HCT116 (cell line): ENCODE data around the gene SPSB3. TPM values are rescaled to one million over a fixed set of nuclear protein-coding genes. Genes with fewer than 3 reads are reported as not detected.

Experiments used
- ATAC-seq: fragments of 200-7000 bp; cut with Tn5 transposase; 2 replicates; pipeline ENCODE4 v1.9.1; 2020; ENCODE audit warnings: mild to moderate bottlenecking, moderate library complexity
- BruUV-seq: library from RNA; stranded (reverse); fragments of 400-500 nt; replicated peaks from 2 replicates; lab custom pipeline; 2021; lab: Mats Ljungman, UMichigan
- CTCF ChIA-PET: fragments of 300-600 bp; sonication (Branson Sonifier 250); formaldehyde crosslinking; loops from one replicate; lab custom pipeline; 2021; ENCODE audit warnings: antibody characterized with exemption; lab: Charles Lee
- POLR2A ChIA-PET: fragments of 300-600, 350-600 bp; sonication (Branson Sonifier 250); formaldehyde crosslinking; loops from one replicate; lab custom pipeline; 2021; ENCODE audit warnings: antibody characterized with exemption; lab: Charles Lee
- RAD21 ChIA-PET, 2 experiments: fragments of 300-600 bp; sonication (Branson Sonifier 250); formaldehyde crosslinking; loops; one replicate each; lab custom pipeline; 2023; ENCODE audit warnings: low total read pairs in 2 of 2; ENCODE audit not compliant: uncharacterized antibody in 2 of 2, unreplicated experiment in 2 of 2, low non-redundant PET in 1 of 2; lab: Charles Lee
- DNase-seq: peaks from one replicate; pipeline ENCODE4 v3.0.0-alpha.2; 2010; ENCODE audit warnings: low read depth, low spot score
- H2AFZ ChIP-seq: fragments of 200-600 bp; shearing (Covaris generic), sonication (generic); 2 replicates; pipeline ENCODE4 v1.6.1; 2017; ENCODE audit warnings: low read depth, mixed run types, mixed read lengths, antibody characterized with exemption, low read length; ENCODE audit not compliant: poor library complexity, severe bottlenecking
- H3K27ac ChIP-seq: 2 replicates; pipeline ENCODE4 v1.5.1; 2012; ENCODE audit warnings: low read depth, low read length
- H3K27me3 ChIP-seq: fragments of 200-600 bp; sonication (generic); 2 replicates; pipeline ENCODE4 v1.6.1; 2016; ENCODE audit warnings: mixed run types, low read length, mixed read lengths; ENCODE audit not compliant: insufficient read depth
- H3K36me3 ChIP-seq, 2 experiments: fragments of 200-500 bp in 1 of 2; fragments of 200-600 bp in 1 of 2; sonication (Bioruptor generic) in 1 of 2; sonication (generic) in 1 of 2; 2 replicates each; pipeline versions ENCODE4 v1.5.1 to v1.6.1; 2014 to 2016; ENCODE audit warnings: low read length in 2 of 2, inconsistent platforms in 1 of 2, mixed read lengths in 1 of 2, mixed run types in 1 of 2; ENCODE audit not compliant: insufficient read depth in 2 of 2, control insufficient read depth in 1 of 2
- H3K4me1 ChIP-seq, 2 experiments: fragments of 200-600 bp in 1 of 2; sonication (generic) in 1 of 2; 2 replicates each; pipeline versions ENCODE4 v1.5.1 to v1.6.1; 2012 to 2017; ENCODE audit warnings: low read length in 2 of 2, inconsistent platforms in 1 of 2, mild to moderate bottlenecking in 1 of 2, mixed read lengths in 1 of 2, mixed run types in 1 of 2, moderate library complexity in 1 of 2; ENCODE audit not compliant: insufficient read depth in 2 of 2, control insufficient read depth in 1 of 2
- H3K4me2 ChIP-seq: fragments of 200-600 bp; sonication (generic); 2 replicates; pipeline ENCODE4 v1.6.1; 2017; ENCODE audit warnings: mixed run types, low read length, mixed read lengths
- H3K4me3 ChIP-seq, 2 experiments: fragments of 200-600 bp in 1 of 2; sonication (generic) in 1 of 2; replicated peaks in 1 of 2; 2 replicates each; pipeline ENCODE4 v1.5.1; 2011 to 2016; ENCODE audit warnings: low read length in 2 of 2, control low read depth in 1 of 2, low read depth in 1 of 2, mild to moderate bottlenecking in 1 of 2, mixed read lengths in 1 of 2, mixed run types in 1 of 2
- H3K79me2 ChIP-seq: fragments of 200-600 bp; sonication (generic); 2 replicates; pipeline ENCODE4 v1.6.1; 2017; ENCODE audit warnings: mild to moderate bottlenecking, mixed run types, low read length, moderate library complexity, mixed read lengths; ENCODE audit not compliant: insufficient read depth
- H3K9ac ChIP-seq: fragments of 200-600 bp; sonication (generic); 2 replicates; pipeline ENCODE4 v1.6.1; 2016; ENCODE audit warnings: low read length, mixed read lengths
- H3K9me2 ChIP-seq: fragments of 200-600 bp; sonication (generic), shearing (Covaris generic); 2 replicates; pipeline ENCODE4 v1.6.1; 2017; ENCODE audit warnings: mixed run types, mild to moderate bottlenecking, moderate library complexity; ENCODE audit not compliant: insufficient read depth
- H3K9me3 ChIP-seq, 2 experiments: fragments of 200-500 bp in 1 of 2; fragments of 200-600 bp in 1 of 2; sonication (Bioruptor generic) in 1 of 2; sonication (generic) in 1 of 2; 2 replicates each; pipeline ENCODE4 v1.6.1; 2014 to 2017; ENCODE audit warnings: low read length in 2 of 2, mixed read lengths in 2 of 2, inconsistent platforms in 1 of 2, low read depth in 1 of 2, mild to moderate bottlenecking in 1 of 2, mixed run types in 1 of 2, moderate library complexity in 1 of 2; ENCODE audit not compliant: control insufficient read depth in 1 of 2, insufficient read depth in 1 of 2
- H4K20me1 ChIP-seq: fragments of 200-600 bp; sonication (generic), shearing (Covaris generic); 2 replicates; pipeline ENCODE4 v1.6.1; 2017; ENCODE audit warnings: mixed run types, mild to moderate bottlenecking, moderate library complexity; ENCODE audit not compliant: insufficient read depth
- CBX3 ChIP-seq: IDR thresholded peaks from 2 replicates; pipeline ENCODE4 v1.6.1; 2012; ENCODE audit warnings: low read depth
- CEBPB ChIP-seq: IDR thresholded peaks from 2 replicates; pipeline ENCODE4 v1.6.1; 2012; ENCODE audit warnings: low read depth
- CTCF ChIP-seq, 3 experiments: fragments of 200-600 bp in 1 of 3; sonication (generic) in 1 of 3; IDR thresholded peaks in 2 of 3; conservative IDR thresholded peaks in 1 of 3; 2 replicates each; pipeline ENCODE4 v1.5.1; 2012 to 2017; ENCODE audit warnings: low read depth in 2 of 3, low read length in 2 of 3, antibody characterized with exemption in 1 of 3, borderline replicate concordance in 1 of 3, control low read depth in 1 of 3, mild to moderate bottlenecking in 1 of 3, mixed read lengths in 1 of 3, mixed run types in 1 of 3, moderate library complexity in 1 of 3; ENCODE audit not compliant: insufficient read depth in 1 of 3
- EGR1 ChIP-seq: IDR thresholded peaks from 2 replicates; pipeline ENCODE4 v1.6.1; 2012; ENCODE audit warnings: low read depth
- ELF1 ChIP-seq: IDR thresholded peaks from 2 replicates; pipeline ENCODE4 v1.6.1; 2012; ENCODE audit warnings: low read depth, borderline replicate concordance
- EZH2 ChIP-seq: fragments of 200-600 bp; sonication (generic); IDR thresholded peaks from 2 replicates; pipeline ENCODE4 v1.6.1; 2017; ENCODE audit warnings: antibody characterized with exemption, mixed run types
- EZH2phosphoT487 ChIP-seq: fragments of 200-600 bp; IDR thresholded peaks from 2 replicates; pipeline ENCODE4 v1.6.1; 2018; ENCODE audit warnings: antibody characterized with exemption, borderline replicate concordance
- FOSL1 ChIP-seq: IDR thresholded peaks from 2 replicates; pipeline ENCODE4 v1.6.1; 2012; ENCODE audit warnings: low read depth
- MAX ChIP-seq: IDR thresholded peaks from 2 replicates; pipeline ENCODE4 v1.6.1; 2012
- POLR2A ChIP-seq: IDR thresholded peaks from 2 replicates; pipeline ENCODE4 v1.7.0; 2011; ENCODE audit warnings: borderline replicate concordance; ENCODE audit not compliant: insufficient read depth, insufficient read length; ENCODE audit errors: extremely low read depth
- POLR2AphosphoS5 ChIP-seq: IDR thresholded peaks from 2 replicates; pipeline ENCODE4 v1.6.1; 2011; ENCODE audit warnings: mild to moderate bottlenecking, low read depth, low read length, moderate library complexity
- RAD21 ChIP-seq: IDR thresholded peaks from 2 replicates; pipeline ENCODE4 v1.6.1; 2012; ENCODE audit warnings: low read depth, mild to moderate bottlenecking
- REST ChIP-seq: IDR thresholded peaks from 2 replicates; pipeline ENCODE4 v1.6.1; 2012; ENCODE audit warnings: low read depth
- SIN3A ChIP-seq: IDR thresholded peaks from 2 replicates; pipeline ENCODE4 v1.6.1; 2012; ENCODE audit warnings: low read depth
- SRF ChIP-seq: IDR thresholded peaks from 2 replicates; pipeline ENCODE4 v1.6.1; 2012; ENCODE audit warnings: low read depth
- YY1 ChIP-seq: IDR thresholded peaks from 2 replicates; pipeline ENCODE4 v1.6.1; 2011; ENCODE audit warnings: low read length, low read depth, moderate library complexity, mild to moderate bottlenecking; ENCODE audit not compliant: insufficient replicate concordance; ENCODE audit errors: extremely low read depth
- ZBTB33 ChIP-seq: IDR thresholded peaks from 2 replicates; pipeline ENCODE4 v1.6.1; 2011; ENCODE audit warnings: mild to moderate bottlenecking, low read length, moderate library complexity; ENCODE audit not compliant: insufficient replicate concordance; ENCODE audit errors: extremely low read depth
- ZFX ChIP-seq: fragments of 450-650 bp; IDR thresholded peaks from 2 replicates; pipeline ENCODE4 v1.6.1; 2017
- ZNF274 ChIP-seq: fragments of 200-500 bp; sonication (Bioruptor generic); IDR thresholded peaks from 2 replicates; pipeline ENCODE4 v1.6.1; 2014; ENCODE audit warnings: mild to moderate bottlenecking, low read depth, low read length, inconsistent platforms
- intact Hi-C: fragments of 100-400 bp; cut with micrococcal nuclease; formaldehyde crosslinking; loops from 2 replicates; pipeline ENCODE4 v1.10.0; 2022
- total RNA-seq: library from RNA; stranded (reverse); gene quantifications from one replicate; pipeline ENCODE4 v1.2.1, GENCODE V29; 2021; ENCODE audit not compliant: unreplicated experiment

Gene SPSB3
- total RNA-seq, 1 experiment from 2014 or later = 31.6 TPM

- TSS peak; percentile 38 for BruUV-seq
- no peak overlapping the region for H3K4me3 ChIP-seq
- H3K79me2 ChIP-seq = no peaks in the 10 kb centered on the region
- no peak overlapping the region for H3K4me2 ChIP-seq
- no peaks in the 10 kb centered on the region; a peak in 2 of 4 replicates for H3K9me3 ChIP-seq
- ChIA-PET POLR2A (no interaction called here), RAD21 (no interaction called here), CTCF (no interaction called here)
- no peaks in the 10 kb centered on the region for H3K4me1 ChIP-seq
- H3K27ac ChIP-seq = no peak overlapping the region
- H3K9ac ChIP-seq = no peak overlapping the region
- no peaks in the 10 kb centered on the region for H4K20me1 ChIP-seq
- intact Hi-C loops = no loop called here
- no peaks in the 10 kb centered on the region for H3K27me3 ChIP-seq
- DNase-seq (no peak), ATAC-seq (no peak)
- TF ChIP-seq MAX = no peak
- TF ChIP-seq ZNF274 = no peak
- TF ChIP-seq ZBTB33 = no peak
- no peak for TF ChIP-seq REST
- no peak for TF ChIP-seq FOSL1
- no peak for TF ChIP-seq RAD21
- no peak for TF ChIP-seq YY1
- no peak for TF ChIP-seq EZH2phosphoT487
- no peak for TF ChIP-seq SRF
- no peak for TF ChIP-seq CEBPB
- no peak for TF ChIP-seq ZFX
- TF ChIP-seq CTCF (IDR thresholded peaks at IDR 0.05 in 2 of 3, conservative IDR thresholded peaks at IDR 0.05 in 1 of 3; ENCODE audit: borderline replicate concordance in 1 of 3, insufficient read depth in 1 of 3, low read depth in 2 of 3, low read length in 2 of 3) = no peak
- TF ChIP-seq ELF1 = no peak
- no peak for TF ChIP-seq SIN3A
- no peak for TF ChIP-seq POLR2A
- TF ChIP-seq EGR1 = no peak
- TF ChIP-seq POLR2AphosphoS5 = no peak
- no peak for TF ChIP-seq CBX3
- TF ChIP-seq EZH2 = no peak
- no peak overlapping the region for H2AFZ ChIP-seq
- H3K36me3 ChIP-seq = peaks cover 5 to 6% of the 10 kb centered on the region in 2 experiments; a peak in 1 of 4 replicates
- H3K9me2 ChIP-seq = no peaks in the 10 kb centered on the region
Measured at GRCh38 chr16:1743376-1744337, 38.7 kb downstream of the SPSB3 start.
